ENCODE results near the gene DZIP1L.

GRCh38 chr3:138066972-138067371, 48.4 kb downstream of the DZIP1L start:
- TF ChIP-seq CTCF (conservative IDR thresholded peaks at IDR 0.05; ENCODE audit: low read depth, low read length) (no peak), EZH2 (IDR thresholded peaks at IDR 0.05; ENCODE audit: low read length, unreplicated experiment) (no peak)

Measured in PC-3 (cell line).